ENCODE data around the gene FAM110A. TPM values are rescaled to one million over a fixed set of nuclear protein-coding genes. Genes with fewer than 3 reads are reported as not detected.

FAM110A gene
- total and polyA plus RNA-seq, 2 of the 8 experiments (the other 6 are each of a cell fraction or from before 2014, with no cell fraction given) = 10.1 to 10.9 TPM

- Histone ChIP-seq H3K4me2 (ENCODE audit: insufficient read depth in 1 of 2, low read depth in 2 of 2, low read length in 2 of 2) (peak overlapping the region; percentile 9 to 26; a peak in 2 of 4 replicates), H3K79me2 (ENCODE audit: control insufficient read depth in 1 of 2, insufficient read depth in 2 of 2, low read length in 2 of 2) (no peaks in the 10 kb centered on the region), H4K91ac (replicated peaks; ENCODE audit: insufficient read length, low read length) (no peak overlapping the region), H3K14ac (ENCODE audit: insufficient read length) (no peak overlapping the region), H3K9me3 (ENCODE audit: insufficient read depth in 2 of 2, low read depth in 1 of 2, low read length in 1 of 2) (no peaks in the 10 kb centered on the region), H3K23me2 (ENCODE audit: low read depth, low read length) (no peaks in the 10 kb centered on the region), H2BK120ac (replicated peaks; ENCODE audit: low read depth, low read length) (no peak overlapping the region), H3K27ac (ENCODE audit: low read depth, low read length) (no peak overlapping the region), H2AFZ (ENCODE audit: low read length) (peak overlapping the region; percentile 97), H3K23ac (ENCODE audit: insufficient read length) (no peak overlapping the region), H3K9ac (replicated peaks in 1 of 4; ENCODE audit: extremely low read depth in 1 of 4, low read depth in 3 of 4, low read length in 3 of 4) (no peak overlapping the region), H3K56ac (replicated peaks; ENCODE audit: insufficient read length, low read depth, low read length) (no peak overlapping the region), H2BK15ac (ENCODE audit: low read length) (peak overlapping the region; percentile 89; the same call in 1 of the 2 replicates), H4K20me1 (replicated peaks in 1 of 2; ENCODE audit: control insufficient read depth in 1 of 2, insufficient read depth in 2 of 2, low read length in 2 of 2) (no peaks in the 10 kb centered on the region), H3K18ac (ENCODE audit: extremely low read depth, low read length) (peak overlapping the region; percentile 38; the same call in 1 of the 2 replicates), H4K8ac (ENCODE audit: extremely low read depth, insufficient read depth, low read length) (no peak overlapping the region), H3K4ac (replicated peaks; ENCODE audit: insufficient read length, low read depth, low read length) (no peak overlapping the region), H4K5ac (ENCODE audit: insufficient read length, low read depth, low read length) (no peak overlapping the region), H2BK12ac (ENCODE audit: low read depth, low read length) (peak overlapping the region; percentile 84; the same call in 1 of the 2 replicates), H3K4me3 (ENCODE audit: extremely low read depth in 1 of 4, insufficient read depth in 2 of 4, low read depth in 3 of 4, low read length in 4 of 4) (no peak overlapping the region), H2BK5ac (ENCODE audit: low read depth, low read length) (peak overlapping the region; percentile 44; the same call in 1 of the 2 replicates), H3K36me3 (ENCODE audit: control insufficient read depth in 2 of 4, insufficient read depth in 4 of 4, low read length in 3 of 4) (no peaks in the 10 kb centered on the region), H3K79me1 (ENCODE audit: low read depth, low read length) (no peaks in the 10 kb centered on the region), H2AK5ac (ENCODE audit: low read depth, low read length) (no peak overlapping the region), H3K27me3 (replicated peaks in 1 of 4; ENCODE audit: control insufficient read depth in 3 of 4, extremely low read depth in 1 of 4, insufficient read depth in 3 of 4, low read length in 3 of 4) (no peaks in the 10 kb centered on the region; a peak in 2 of 7 replicates), H2BK20ac (ENCODE audit: low read length) (no peak overlapping the region), H3K4me1 (replicated peaks in 1 of 4; ENCODE audit: control insufficient read depth in 3 of 4, insufficient read depth in 4 of 4, low read length in 3 of 4) (peaks cover 0 to 4% (median 0%) of the 10 kb centered on the region in 4 experiments; a peak in 3 of 7 replicates)
- ChIA-PET POLR2A (ENCODE audit: partially characterized antibody) (interaction anchor here (1.0 to 1.4 kb wide), 2 partner anchors 29 to 31 kb away, joined by 5 read pairs; no protein-coding TSS in a partner anchor), CTCF (ENCODE audit: partially characterized antibody) (interaction anchor here (0.6 to 9.2 kb wide), 20 partner anchors 9 to 602 kb away, joined by 3 to 95 read pairs (median 6); partner anchors contain the start of gene FAM110A)
- peak; percentile 23 to 71 for DNase-seq (ENCODE audit: low read depth in 1 of 2, low spot score in 2 of 2)
- TF ChIP-seq CTCF (IDR thresholded peaks at IDR 0.05; ENCODE audit: control extremely low read depth in 1 of 3, insufficient read depth in 1 of 3, low read depth in 1 of 3, low read length in 3 of 3) (peak; percentile 61 to 68 (median 67)), TCF12 (IDR thresholded peaks at IDR 0.05; ENCODE audit: low read depth, low read length) (no peak), RAD21 (IDR thresholded peaks at IDR 0.05 in 1 of 2, conservative IDR thresholded peaks at IDR 0.05 in 1 of 2; ENCODE audit: low read depth in 2 of 2, low read length in 2 of 2) (peak; percentile 40 to 64), MAX (IDR thresholded peaks at IDR 0.05) (peak; percentile 15; the same call in 1 of the 2 replicates), RNF2 (IDR thresholded peaks at IDR 0.05; ENCODE audit: borderline replicate concordance, low read depth, low read length, missing control alignments, poor library complexity, severe bottlenecking) (no peak), EZH2 (IDR thresholded peaks at IDR 0.05; ENCODE audit: low read depth, low read length, severe bottlenecking) (no peak)
- WGBS, 2 experiments (ENCODE audit: extremely low coverage in 1 of 2, insufficient coverage in 1 of 2, insufficient read length in 1 of 2, insufficient replicate concordance in 2 of 2, low coverage in 1 of 2, low lambda C conversion rate in 2 of 2, missing lambda C conversion rate in 1 of 2) = 76% methylated on average over 19 of the region's 20 CpGs; no CpG with 5 or more reads in 1 of the 2 experiments
- no peak for FAIRE-seq
Observed at GRCh38 chr20:872855-873520, 39.5 kb downstream of the FAM110A start.
